ENCODE results near the gene TECTA.

Gene TECTA

DNA sequence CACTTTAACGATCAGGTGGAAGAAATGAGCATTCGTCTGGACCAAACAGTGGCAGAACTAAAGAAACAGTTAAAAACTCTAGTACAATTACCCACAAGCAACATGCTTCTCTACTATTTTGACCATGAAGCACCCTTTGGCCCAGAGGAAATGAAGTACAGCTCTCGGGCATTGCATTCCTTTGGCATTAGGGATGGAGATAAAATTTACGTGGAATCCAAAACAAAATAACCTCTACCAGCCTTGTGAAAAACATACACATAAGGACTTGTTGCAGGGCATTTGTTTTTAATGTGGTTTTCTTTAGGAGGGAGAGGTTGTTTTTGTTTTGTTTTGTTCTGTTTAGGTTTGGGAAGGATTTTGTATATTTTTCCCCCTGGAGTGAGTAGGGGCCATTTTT is 14.2 kb upstream of the TECTA start:
- ChIA-PET POLR2A (ENCODE audit: low non-redundant PET) (no interaction called here), CTCF (interaction anchor here (0.6 kb wide), 1 partner anchor 938 kb away, joined by 3 read pairs; no protein-coding TSS in a partner anchor)
- TF ChIP-seq, protein P1, sequence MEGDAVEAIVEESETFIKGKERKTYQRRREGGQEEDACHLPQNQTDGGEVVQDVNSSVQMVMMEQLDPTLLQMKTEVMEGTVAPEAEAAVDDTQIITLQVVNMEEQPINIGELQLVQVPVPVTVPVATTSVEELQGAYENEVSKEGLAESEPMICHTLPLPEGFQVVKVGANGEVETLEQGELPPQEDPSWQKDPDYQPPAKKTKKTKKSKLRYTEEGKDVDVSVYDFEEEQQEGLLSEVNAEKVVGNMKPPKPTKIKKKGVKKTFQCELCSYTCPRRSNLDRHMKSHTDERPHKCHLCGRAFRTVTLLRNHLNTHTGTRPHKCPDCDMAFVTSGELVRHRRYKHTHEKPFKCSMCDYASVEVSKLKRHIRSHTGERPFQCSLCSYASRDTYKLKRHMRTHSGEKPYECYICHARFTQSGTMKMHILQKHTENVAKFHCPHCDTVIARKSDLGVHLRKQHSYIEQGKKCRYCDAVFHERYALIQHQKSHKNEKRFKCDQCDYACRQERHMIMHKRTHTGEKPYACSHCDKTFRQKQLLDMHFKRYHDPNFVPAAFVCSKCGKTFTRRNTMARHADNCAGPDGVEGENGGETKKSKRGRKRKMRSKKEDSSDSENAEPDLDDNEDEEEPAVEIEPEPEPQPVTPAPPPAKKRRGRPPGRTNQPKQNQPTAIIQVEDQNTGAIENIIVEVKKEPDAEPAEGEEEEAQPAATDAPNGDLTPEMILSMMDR (conservative IDR thresholded peaks at IDR 0.05; ENCODE audit: low read depth) = no peak
- H3K27ac ChIP-seq = no peak overlapping the region
- DNase-seq (ENCODE audit: low spot score) = no peak

DNA sequence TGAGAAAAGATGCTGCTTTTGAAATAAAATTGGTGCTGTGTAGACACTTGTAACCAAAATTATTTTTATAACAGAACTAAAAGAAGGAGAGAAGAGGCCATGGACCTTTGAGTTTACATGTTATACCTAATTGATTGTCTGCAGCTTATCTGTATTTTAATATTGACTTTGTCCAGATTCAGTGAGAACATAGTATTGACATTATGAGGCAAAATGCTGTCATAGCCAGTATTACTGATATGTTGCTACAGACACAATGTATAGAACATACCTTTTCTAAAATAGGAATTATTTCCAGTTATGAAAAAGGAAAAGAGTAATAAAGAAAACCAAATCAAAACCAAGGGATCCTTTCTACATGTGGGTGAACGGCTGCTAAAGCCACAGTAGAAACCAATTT is 11.5 kb upstream of the TECTA start:
- POLR2A ChIA-PET (ENCODE audit: low non-redundant PET) = no interaction called here
- no peak overlapping the region for H3K27ac ChIP-seq
- CTCF ChIA-PET = interaction anchor here (1.0 kb wide), 1 partner anchor 105 kb away, joined by 3 read pairs; no protein-coding TSS in a partner anchor
- DNase-seq (ENCODE audit: low spot score) = no peak
- TF ChIP-seq, protein P1 (conservative IDR thresholded peaks at IDR 0.05; ENCODE audit: low read depth) = no peak

DNA sequence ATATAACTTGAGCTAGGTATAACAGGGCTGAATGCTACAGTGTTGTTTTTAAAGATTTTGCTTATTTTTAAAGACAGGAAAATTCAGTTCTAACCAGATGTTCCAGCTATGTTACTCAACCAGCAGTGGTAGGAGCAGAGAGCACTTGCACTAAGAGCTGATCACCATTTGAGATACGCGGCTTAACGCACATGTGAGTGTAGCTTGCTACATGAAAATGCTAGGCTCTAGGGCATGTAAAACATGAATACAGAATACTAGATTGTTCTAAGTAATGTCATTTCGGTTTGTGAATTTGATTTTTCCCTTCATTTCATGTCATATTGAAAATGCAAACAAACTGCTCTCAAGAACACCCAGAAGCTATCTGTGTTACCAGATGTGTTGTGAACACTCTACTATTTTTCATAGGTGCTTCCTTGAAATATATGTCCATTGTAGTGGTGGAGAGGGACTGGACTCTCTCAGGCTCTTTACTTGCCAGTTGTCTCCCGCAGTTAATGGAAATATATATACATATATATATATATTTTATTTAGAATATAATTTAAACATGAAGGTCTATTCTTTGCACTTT is 10.8 kb upstream of the TECTA start:
- TF ChIP-seq, protein P1 (conservative IDR thresholded peaks at IDR 0.05; ENCODE audit: low read depth) = no peak
- H3K27ac ChIP-seq = no peak overlapping the region
- ChIA-PET POLR2A (ENCODE audit: low non-redundant PET) (no interaction called here), CTCF (interaction anchor here (0.6 to 1.0 kb wide), 2 partner anchors 76 to 105 kb away, joined by 3 to 5 read pairs; no protein-coding TSS in a partner anchor)
- no peak for DNase-seq (ENCODE audit: low spot score)

DNA sequence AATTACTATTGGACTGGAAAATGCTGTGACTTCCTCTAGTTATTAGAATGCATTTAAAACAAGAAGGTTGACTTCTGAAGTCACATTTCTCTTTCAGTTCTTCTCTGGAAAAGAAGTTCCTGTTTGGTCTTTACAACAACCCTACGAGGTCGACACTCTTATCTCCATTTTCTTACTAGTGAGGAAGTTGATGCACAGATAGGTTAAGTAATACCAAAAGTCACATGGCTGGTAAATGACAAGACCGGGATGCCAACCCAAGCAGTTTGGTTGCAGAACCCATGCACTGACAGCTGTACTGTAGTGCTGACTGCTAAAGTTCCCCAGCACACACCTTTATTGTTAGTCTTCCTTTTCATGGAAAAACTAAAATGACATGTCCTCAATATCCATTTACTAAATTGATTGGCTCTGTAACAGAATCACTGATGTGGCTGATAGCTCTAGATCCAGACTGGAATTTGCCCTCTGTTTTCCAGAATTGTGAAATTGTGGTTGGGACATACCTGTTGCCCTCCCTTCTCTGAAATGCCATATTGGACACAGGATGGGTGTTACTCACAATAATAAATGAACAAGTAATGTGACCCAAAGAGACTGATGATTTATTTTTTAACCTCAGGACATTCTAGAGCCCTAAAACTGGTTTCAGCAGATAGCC is 9.4 kb upstream of the TECTA start:
- no peak for DNase-seq (ENCODE audit: low spot score)
- TF ChIP-seq, protein P1 (conservative IDR thresholded peaks at IDR 0.05; ENCODE audit: low read depth) = no peak
- no peak overlapping the region for H3K27ac ChIP-seq
- CTCF ChIA-PET = no interaction called here
- POLR2A ChIA-PET (ENCODE audit: low non-redundant PET) = no interaction called here

DNA sequence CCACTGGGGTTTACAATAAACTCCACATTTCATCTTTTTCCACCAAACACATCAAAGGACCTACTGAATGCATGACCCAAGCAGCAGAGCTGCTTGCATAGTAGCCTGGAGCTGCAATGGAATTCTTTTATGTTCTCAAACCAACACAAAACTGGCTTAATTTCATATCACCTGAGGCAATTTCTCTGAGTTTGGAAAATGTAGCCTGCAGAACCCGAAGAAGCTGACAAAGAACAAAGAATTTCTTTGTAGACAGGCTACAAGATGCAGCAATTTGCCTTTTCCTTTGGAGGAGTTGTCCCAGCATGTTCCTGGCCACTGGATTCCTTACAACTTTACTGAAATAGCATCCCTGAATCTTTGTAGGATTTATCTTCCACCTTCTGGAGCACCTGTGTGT is 5.5 kb upstream of the TECTA start:
- ChIA-PET POLR2A (ENCODE audit: low non-redundant PET) (no interaction called here), CTCF (no interaction called here)
- DNase-seq (ENCODE audit: low spot score) = no peak
- H3K27ac ChIP-seq = no peak overlapping the region
- TF ChIP-seq, protein P1 (conservative IDR thresholded peaks at IDR 0.05; ENCODE audit: low read depth) = no peak

DNA sequence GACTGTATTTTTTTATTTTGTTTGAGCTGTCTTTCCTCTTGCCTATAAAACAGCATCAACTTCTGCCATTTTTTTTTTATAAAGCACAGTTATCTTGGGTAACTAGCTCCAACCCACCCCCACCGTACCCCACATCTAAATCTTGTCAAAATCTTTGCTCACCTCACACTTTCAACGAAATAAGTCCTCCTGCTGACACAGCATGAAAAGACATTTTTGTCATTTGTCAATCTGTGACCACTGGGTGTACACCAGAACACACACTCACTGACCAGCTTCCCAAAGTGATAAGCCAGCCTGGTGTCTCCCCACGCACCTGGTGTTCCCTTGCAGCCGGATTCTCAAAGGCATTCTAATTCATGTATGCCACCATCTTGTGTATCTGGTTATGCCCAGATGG is 1.7 kb upstream of the TECTA start:
- H3K27ac ChIP-seq = no peak overlapping the region
- DNase-seq (ENCODE audit: low spot score) = no peak
- POLR2A ChIA-PET (ENCODE audit: low non-redundant PET) = no interaction called here
- CTCF ChIA-PET = no interaction called here
- TF ChIP-seq, protein P1 (conservative IDR thresholded peaks at IDR 0.05; ENCODE audit: low read depth) = no peak

All from RWPE1 (cell line).